Measurements from ENCODE around the gene WNK2.

WNK2 gene

GRCh38 chr9:93297659-93298497 is 113.9 kb downstream of the WNK2 start:
- no peak overlapping the region for H3K4me3 ChIP-seq (ENCODE audit: low read length)
- DNase-seq (ENCODE audit: low read depth): no peak
- peak; percentile 3 for TF ChIP-seq CTCF (conservative IDR thresholded peaks at IDR 0.05; ENCODE audit: low read depth, low read length)

GRCh38 chr9:93298498-93299417 is 114.8 kb downstream of the WNK2 start:
- no peak overlapping the region for H3K4me3 ChIP-seq (ENCODE audit: low read length)
- no peak for DNase-seq (ENCODE audit: low read depth)
- no peak for TF ChIP-seq CTCF (conservative IDR thresholded peaks at IDR 0.05; ENCODE audit: low read depth, low read length)

GRCh38 chr9:93299418-93300174 is 115.7 kb downstream of the WNK2 start:
- H3K4me3 ChIP-seq (ENCODE audit: low read length): no peak overlapping the region
- TF ChIP-seq CTCF (conservative IDR thresholded peaks at IDR 0.05; ENCODE audit: low read depth, low read length): no peak
- DNase-seq (ENCODE audit: low read depth): no peak

- no peak for DNase-seq (ENCODE audit: low read depth)
- TF ChIP-seq CTCF (conservative IDR thresholded peaks at IDR 0.05; ENCODE audit: low read depth, low read length): no peak
Measured at GRCh38 chr9:93300175-93300572, 116.2 kb downstream of the WNK2 start.

GRCh38 chr9:93300585-93301081 is 116.7 kb downstream of the WNK2 start:
- DNase-seq (ENCODE audit: low read depth): no peak
- TF ChIP-seq CTCF (conservative IDR thresholded peaks at IDR 0.05; ENCODE audit: low read depth, low read length): no peak

More at GRCh38 chr9:93300175-93300572, 116.2 kb downstream of the WNK2 start:
- no peak overlapping the region for H3K4me3 ChIP-seq (ENCODE audit: low read length)

GRCh38 chr9:93301291-93301811 is 117.4 kb downstream of the WNK2 start:
- no peak overlapping the region for H3K4me3 ChIP-seq (ENCODE audit: low read length)
- TF ChIP-seq CTCF (conservative IDR thresholded peaks at IDR 0.05; ENCODE audit: low read depth, low read length): no peak
- DNase-seq (ENCODE audit: low read depth): no peak

More at GRCh38 chr9:93300585-93301081, 116.7 kb downstream of the WNK2 start:
- H3K4me3 ChIP-seq (ENCODE audit: low read length): no peak overlapping the region

All from retinal pigment epithelial cell (primary cell).